ENCODE measurements around the gene MTARC2. TPM values are rescaled to one million over a fixed set of nuclear protein-coding genes. Genes with fewer than 3 reads are reported as not detected.
A peak's percentile ranks its signal among the peaks of the same experiment; 100 is the strongest.

Gene MTARC2
- total and polyA plus RNA-seq, 5 donors from 2014 or later: not detected

DNA sequence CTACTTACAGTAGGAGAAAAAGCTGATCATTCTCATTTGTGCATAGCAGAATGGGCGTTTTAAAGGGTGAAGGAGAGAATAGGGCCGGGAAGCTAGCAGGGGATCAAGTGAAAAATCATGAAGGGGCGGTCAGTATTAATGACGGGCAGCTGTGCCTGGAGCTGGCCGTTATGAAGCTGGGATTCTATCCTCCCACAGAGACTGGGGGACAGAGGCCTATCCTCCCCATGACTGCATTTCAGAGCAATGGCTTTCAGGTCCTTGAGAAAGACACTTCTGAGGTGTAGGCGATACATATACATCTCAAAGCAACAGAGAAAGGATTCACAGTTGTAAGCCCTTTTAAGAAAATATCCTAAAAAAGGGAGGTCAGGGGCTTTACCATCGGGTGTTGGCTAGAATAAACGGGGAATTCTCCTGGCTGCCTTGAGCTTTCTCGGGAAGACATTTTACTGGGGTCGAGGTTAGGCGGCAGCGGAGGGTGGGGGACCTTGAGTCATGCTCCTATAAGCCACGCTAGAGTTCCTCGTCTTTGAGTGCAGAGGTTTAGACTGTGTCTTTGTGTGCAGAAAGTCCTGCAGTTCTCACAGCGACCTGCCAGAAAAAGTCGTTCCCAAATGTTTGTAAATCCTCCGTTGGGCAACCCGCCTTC is 559 bp upstream of the MTARC2 start:
- ATAC-seq (ENCODE audit: low read depth in 2 of 2) (no peak), DNase-seq (no peak)
- peak overlapping the region in 2 of 4 donors; percentile 66 to 67 for H3K4me3 Mint-ChIP-seq
- H3K9me3 ChIP-seq (ENCODE audit: control insufficient read depth in 2 of 2, low read length in 2 of 2): no peaks in the 10 kb centered on the region
- peaks cover 0 to 6% (median under 1%) of the 10 kb centered on the region in 4 donors for H3K4me1 Mint-ChIP-seq
- no peak overlapping the region for H3K27ac ChIP-seq (ENCODE audit: insufficient read depth, low read length, poor library complexity, severe bottlenecking)
- peaks cover 0 to 5% (median 0%) of the 10 kb centered on the region in 7 donors for H3K9me3 Mint-ChIP-seq
- no peak overlapping the region for H3K4me3 ChIP-seq (ENCODE audit: low read depth, low read length)
- H3K36me3 ChIP-seq (ENCODE audit: control insufficient read depth, insufficient read depth, low read length): no peaks in the 10 kb centered on the region
- H3K27me3 Mint-ChIP-seq: peaks cover 52% of the 10 kb centered on the region
- H3K4me1 ChIP-seq (ENCODE audit: control insufficient read depth, insufficient read depth, low read length, poor library complexity, severe bottlenecking): peaks cover 8% of the 10 kb centered on the region
- no peaks in the 10 kb centered on the region for H3K36me3 Mint-ChIP-seq
- peaks cover 22% of the 10 kb centered on the region for H3K27me3 ChIP-seq (ENCODE audit: control insufficient read depth, insufficient read depth, low read length)
- no peak overlapping the region for H3K27ac Mint-ChIP-seq

DNA sequence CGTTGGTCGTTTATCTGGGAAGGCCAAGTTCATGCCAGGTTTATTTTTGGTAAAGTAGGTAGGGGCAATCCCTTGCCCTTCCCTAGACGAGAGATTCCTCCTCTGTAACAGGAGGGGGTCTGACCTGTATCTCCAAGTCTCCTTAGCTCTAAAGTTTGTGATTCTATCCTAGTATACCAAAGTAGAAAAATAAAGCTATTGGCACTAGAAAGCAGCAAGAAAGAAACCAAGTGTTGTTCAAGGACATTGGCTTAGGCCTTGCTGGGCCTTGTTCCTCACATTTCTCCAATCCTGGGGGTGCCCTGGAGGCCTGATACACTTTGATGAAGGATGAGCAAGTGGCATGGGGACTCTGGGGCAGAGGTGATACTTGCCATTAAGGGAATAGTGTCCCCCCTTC is 814 bp downstream of the MTARC2 start:
- H3K4me3 ChIP-seq (ENCODE audit: low read depth, low read length): no peak overlapping the region
- ATAC-seq (ENCODE audit: low read depth in 2 of 2): no peak
- DNase-seq: no peak
- peaks cover 0 to 5% (median 0%) of the 10 kb centered on the region in 7 donors for H3K9me3 Mint-ChIP-seq
- peaks cover 8% of the 10 kb centered on the region for H3K4me1 ChIP-seq (ENCODE audit: control insufficient read depth, insufficient read depth, low read length, poor library complexity, severe bottlenecking)
- H3K27me3 ChIP-seq (ENCODE audit: control insufficient read depth, insufficient read depth, low read length): peaks cover 22% of the 10 kb centered on the region
- peak overlapping the region in 2 of 4 donors; percentile 42 to 66 for H3K4me3 Mint-ChIP-seq
- no peaks in the 10 kb centered on the region for H3K36me3 Mint-ChIP-seq
- H3K27me3 Mint-ChIP-seq: peaks cover 50% of the 10 kb centered on the region
- H3K36me3 ChIP-seq (ENCODE audit: control insufficient read depth, insufficient read depth, low read length): no peaks in the 10 kb centered on the region
- H3K27ac ChIP-seq (ENCODE audit: insufficient read depth, low read length, poor library complexity, severe bottlenecking): no peak overlapping the region
- no peaks in the 10 kb centered on the region for H3K9me3 ChIP-seq (ENCODE audit: control insufficient read depth in 2 of 2, low read length in 2 of 2)
- H3K4me1 Mint-ChIP-seq: peaks cover 0 to 6% (median under 1%) of the 10 kb centered on the region in 4 donors
- H3K27ac Mint-ChIP-seq: no peak overlapping the region

DNA sequence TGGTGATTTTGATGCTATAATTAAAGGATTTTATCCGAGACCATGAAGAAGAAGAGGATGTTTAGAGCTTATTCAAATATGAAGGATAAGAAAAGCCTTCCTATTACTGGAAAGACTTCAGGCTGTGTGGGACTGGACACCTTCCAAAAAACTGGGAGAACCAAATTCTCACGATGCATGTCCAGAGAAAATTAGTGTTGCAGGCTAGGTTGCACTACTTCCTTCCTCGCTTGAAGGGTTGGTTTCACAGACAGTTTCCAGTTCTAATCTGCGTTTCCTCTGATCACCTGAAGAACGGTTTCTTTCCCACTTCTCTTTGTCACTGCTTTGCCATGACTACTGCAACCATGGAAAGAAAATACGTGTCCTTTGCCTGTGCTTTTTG is 2.0 kb downstream of the MTARC2 start:
- no peaks in the 10 kb centered on the region for H3K36me3 Mint-ChIP-seq
- peaks cover 39% of the 10 kb centered on the region for H3K27me3 Mint-ChIP-seq
- no peak overlapping the region for H3K4me3 ChIP-seq (ENCODE audit: low read depth, low read length)
- peaks cover 8% of the 10 kb centered on the region for H3K4me1 ChIP-seq (ENCODE audit: control insufficient read depth, insufficient read depth, low read length, poor library complexity, severe bottlenecking)
- H3K9me3 Mint-ChIP-seq: peaks cover 0 to 5% (median 0%) of the 10 kb centered on the region in 7 donors
- no peak overlapping the region for H3K27ac ChIP-seq (ENCODE audit: insufficient read depth, low read length, poor library complexity, severe bottlenecking)
- H3K4me1 Mint-ChIP-seq: peaks cover 0 to 6% (median under 1%) of the 10 kb centered on the region in 4 donors
- no peak overlapping the region for H3K27ac Mint-ChIP-seq
- H3K4me3 Mint-ChIP-seq: no peak overlapping the region
- DNase-seq (no peak), ATAC-seq (ENCODE audit: low read depth in 2 of 2) (no peak)
- no peaks in the 10 kb centered on the region for H3K9me3 ChIP-seq (ENCODE audit: control insufficient read depth in 2 of 2, low read length in 2 of 2)
- peaks cover 22% of the 10 kb centered on the region for H3K27me3 ChIP-seq (ENCODE audit: control insufficient read depth, insufficient read depth, low read length)
- H3K36me3 ChIP-seq (ENCODE audit: control insufficient read depth, insufficient read depth, low read length): no peaks in the 10 kb centered on the region

DNA sequence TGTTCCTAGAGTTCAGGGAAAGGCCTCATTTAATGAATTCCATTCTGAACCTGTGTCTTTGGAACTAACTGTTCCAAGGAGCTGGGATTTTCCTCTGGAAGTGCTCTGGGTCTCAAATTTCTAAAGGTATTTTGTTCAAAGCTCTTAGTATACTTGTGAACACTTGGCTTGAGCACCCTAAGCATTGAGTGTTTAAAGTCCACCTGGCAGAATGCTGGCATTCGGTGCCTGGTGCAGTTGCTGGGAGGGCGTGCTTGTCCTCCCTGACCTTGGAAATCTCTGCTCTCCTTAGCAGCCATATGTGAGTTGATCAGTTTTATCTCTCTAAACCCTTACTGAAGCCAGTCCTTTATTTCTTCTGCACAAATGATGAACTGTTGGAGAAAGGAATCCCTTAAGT is 3.0 kb downstream of the MTARC2 start:
- H3K36me3 ChIP-seq (ENCODE audit: control insufficient read depth, insufficient read depth, low read length): no peaks in the 10 kb centered on the region
- no peaks in the 10 kb centered on the region for H3K9me3 ChIP-seq (ENCODE audit: control insufficient read depth in 2 of 2, low read length in 2 of 2)
- H3K4me3 ChIP-seq (ENCODE audit: low read depth, low read length): no peak overlapping the region
- DNase-seq (no peak), ATAC-seq (ENCODE audit: low read depth in 2 of 2) (no peak)
- no peak overlapping the region for H3K27ac Mint-ChIP-seq
- no peak overlapping the region for H3K4me3 Mint-ChIP-seq
- H3K4me1 ChIP-seq (ENCODE audit: control insufficient read depth, insufficient read depth, low read length, poor library complexity, severe bottlenecking): peaks cover 8% of the 10 kb centered on the region
- H3K27me3 ChIP-seq (ENCODE audit: control insufficient read depth, insufficient read depth, low read length): peaks cover 22% of the 10 kb centered on the region
- no peaks in the 10 kb centered on the region for H3K36me3 Mint-ChIP-seq
- H3K9me3 Mint-ChIP-seq: peaks cover 0 to 2% (median 0%) of the 10 kb centered on the region in 7 donors
- H3K4me1 Mint-ChIP-seq: peaks cover 0 to 6% (median 0%) of the 10 kb centered on the region in 4 donors
- H3K27me3 Mint-ChIP-seq: peaks cover 38% of the 10 kb centered on the region
- no peak overlapping the region for H3K27ac ChIP-seq (ENCODE audit: insufficient read depth, low read length, poor library complexity, severe bottlenecking)

DNA sequence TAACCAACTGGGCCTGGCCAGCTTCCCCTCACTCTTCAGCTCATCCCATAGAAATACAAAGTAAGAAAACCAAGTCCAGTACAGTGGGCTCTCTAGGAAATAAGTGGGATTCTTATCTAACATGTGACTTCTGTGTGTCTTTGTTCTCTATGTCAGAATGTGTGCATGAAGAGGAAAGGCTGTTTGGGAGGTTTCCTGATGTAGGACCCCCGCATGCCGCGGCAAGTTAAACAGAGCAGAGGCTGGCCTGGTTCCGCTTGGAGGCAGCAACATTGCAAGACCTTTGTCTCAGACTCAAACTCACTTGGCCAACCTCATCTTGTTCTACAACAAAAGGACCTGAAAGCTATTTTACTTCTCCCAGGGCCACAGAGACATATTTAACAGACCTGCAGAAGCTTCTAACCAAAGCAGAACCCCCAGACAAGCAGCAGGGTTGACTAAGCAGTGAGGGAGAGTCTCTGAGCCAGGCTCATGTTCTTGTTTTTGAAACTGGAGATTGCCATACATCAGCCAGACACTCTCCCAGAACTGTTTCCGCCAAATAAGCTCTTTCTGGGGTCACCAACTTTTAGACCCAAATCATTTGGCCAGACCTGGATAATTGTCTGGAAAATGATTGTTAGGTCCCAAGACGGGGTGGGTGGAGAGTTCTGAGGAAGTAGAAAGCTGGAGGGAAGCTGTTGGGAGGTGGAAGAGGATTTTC is 6.2 kb downstream of the MTARC2 start:
- Histone ChIP-seq H3K9me3 (ENCODE audit: control insufficient read depth in 2 of 2, low read length in 2 of 2) (no peaks in the 10 kb centered on the region), H3K27ac (ENCODE audit: insufficient read depth, low read length, poor library complexity, severe bottlenecking) (no peak overlapping the region), H3K27me3 (ENCODE audit: control insufficient read depth, insufficient read depth, low read length) (peaks cover 12% of the 10 kb centered on the region), H3K4me3 (ENCODE audit: low read depth, low read length) (no peak overlapping the region), H3K4me1 (ENCODE audit: control insufficient read depth, insufficient read depth, low read length, poor library complexity, severe bottlenecking) (no peaks in the 10 kb centered on the region), H3K36me3 (ENCODE audit: control insufficient read depth, insufficient read depth, low read length) (no peaks in the 10 kb centered on the region)
- Mint-ChIP-seq H3K27ac (no peak overlapping the region), H3K4me1 (no peaks in the 10 kb centered on the region), H3K27me3 (peaks cover 15% of the 10 kb centered on the region), H3K9me3 (no peaks in the 10 kb centered on the region), H3K36me3 (no peaks in the 10 kb centered on the region), H3K4me3 (no peak overlapping the region)
- ATAC-seq (ENCODE audit: low read depth in 2 of 2) (no peak), DNase-seq (no peak)

DNA sequence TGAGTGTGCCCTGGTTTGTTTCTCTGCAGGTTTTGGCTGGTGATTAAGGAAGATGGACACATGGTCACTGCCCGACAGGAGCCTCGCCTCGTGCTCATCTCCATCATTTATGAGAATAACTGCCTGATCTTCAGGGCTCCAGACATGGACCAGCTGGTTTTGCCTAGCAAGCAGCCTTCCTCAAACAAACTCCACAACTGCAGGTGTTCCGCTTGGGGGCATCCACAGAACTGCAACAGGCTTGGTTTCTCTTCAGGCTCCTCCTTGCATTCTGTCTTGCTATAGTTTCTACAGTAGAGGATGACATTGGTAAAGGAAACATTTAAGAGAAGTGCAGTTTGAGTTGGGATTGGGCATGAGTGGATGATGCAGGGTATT is 6.8 kb downstream of the MTARC2 start:
- H3K27me3 ChIP-seq (ENCODE audit: control insufficient read depth, insufficient read depth, low read length): peaks cover 8% of the 10 kb centered on the region
- ATAC-seq (ENCODE audit: low read depth in 2 of 2): no peak
- no peaks in the 10 kb centered on the region for H3K4me1 ChIP-seq (ENCODE audit: control insufficient read depth, insufficient read depth, low read length, poor library complexity, severe bottlenecking)
- peaks cover 13% of the 10 kb centered on the region for H3K27me3 Mint-ChIP-seq
- DNase-seq: no peak
- H3K4me3 Mint-ChIP-seq: no peak overlapping the region
- no peaks in the 10 kb centered on the region for H3K9me3 ChIP-seq (ENCODE audit: control insufficient read depth in 2 of 2, low read length in 2 of 2)
- no peaks in the 10 kb centered on the region for H3K4me1 Mint-ChIP-seq
- H3K4me3 ChIP-seq (ENCODE audit: low read depth, low read length): no peak overlapping the region
- no peak overlapping the region for H3K27ac ChIP-seq (ENCODE audit: insufficient read depth, low read length, poor library complexity, severe bottlenecking)
- H3K36me3 ChIP-seq (ENCODE audit: control insufficient read depth, insufficient read depth, low read length): no peaks in the 10 kb centered on the region
- no peaks in the 10 kb centered on the region for H3K36me3 Mint-ChIP-seq
- H3K9me3 Mint-ChIP-seq: no peaks in the 10 kb centered on the region
- no peak overlapping the region for H3K27ac Mint-ChIP-seq

DNA sequence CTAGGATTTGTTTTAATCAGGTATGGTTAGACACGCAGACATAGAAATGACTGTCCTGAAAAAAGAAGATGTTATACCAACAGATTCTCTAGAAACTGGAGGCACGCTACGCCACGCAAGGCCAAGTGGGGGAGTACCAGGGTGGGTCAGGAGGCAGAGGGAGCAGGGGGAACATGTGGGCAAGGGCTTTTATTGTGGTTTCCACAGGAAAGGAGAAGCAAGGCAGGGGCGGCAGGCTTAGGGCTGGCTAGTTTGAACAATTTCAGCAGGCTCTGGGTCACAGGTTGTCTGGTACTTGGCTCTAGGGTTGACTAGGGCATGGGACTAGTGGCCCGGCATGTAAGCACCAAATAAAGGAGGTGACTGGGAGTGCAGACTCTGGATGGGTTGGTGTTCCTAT is 7.2 kb downstream of the MTARC2 start:
- H3K9me3 Mint-ChIP-seq: no peaks in the 10 kb centered on the region
- H3K27ac Mint-ChIP-seq: no peak overlapping the region
- H3K36me3 Mint-ChIP-seq: no peaks in the 10 kb centered on the region

DNA sequence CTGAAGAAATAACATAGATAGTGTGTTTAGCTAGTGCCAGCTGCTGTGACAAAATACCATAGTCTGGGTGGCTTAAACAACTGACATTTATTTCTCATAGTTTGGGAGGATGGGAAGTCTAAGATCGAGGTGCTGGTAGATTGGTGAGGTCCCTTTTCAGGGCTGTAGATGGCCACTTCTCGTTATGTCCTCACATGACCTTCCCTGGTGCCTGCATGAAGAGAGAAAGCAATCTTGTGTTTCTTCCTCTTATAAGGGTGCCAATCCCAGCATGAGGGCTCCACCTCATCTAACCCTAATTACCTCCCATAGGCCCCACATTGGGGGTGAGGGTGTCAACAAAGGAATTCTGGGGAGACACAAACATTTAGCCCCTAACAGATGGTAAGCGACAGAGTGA is 9.3 kb downstream of the MTARC2 start:
- Histone ChIP-seq H3K9me3 (ENCODE audit: control insufficient read depth in 2 of 2, low read length in 2 of 2) (no peaks in the 10 kb centered on the region), H3K27ac (ENCODE audit: insufficient read depth, low read length, poor library complexity, severe bottlenecking) (no peak overlapping the region), H3K36me3 (ENCODE audit: control insufficient read depth, insufficient read depth, low read length) (no peaks in the 10 kb centered on the region), H3K27me3 (ENCODE audit: control insufficient read depth, insufficient read depth, low read length) (no peaks in the 10 kb centered on the region), H3K4me1 (ENCODE audit: control insufficient read depth, insufficient read depth, low read length, poor library complexity, severe bottlenecking) (no peaks in the 10 kb centered on the region), H3K4me3 (ENCODE audit: low read depth, low read length) (no peak overlapping the region)
- Mint-ChIP-seq H3K27ac (no peak overlapping the region), H3K9me3 (no peaks in the 10 kb centered on the region), H3K4me3 (no peak overlapping the region), H3K36me3 (no peaks in the 10 kb centered on the region), H3K27me3 (no peaks in the 10 kb centered on the region), H3K4me1 (no peaks in the 10 kb centered on the region)
- DNase-seq (no peak), ATAC-seq (ENCODE audit: low read depth in 2 of 2) (no peak)

More for the DNA sequence above, 7.2 kb downstream of the MTARC2 start:
- Mint-ChIP-seq H3K27me3 (peaks cover 11% of the 10 kb centered on the region), H3K4me1 (no peaks in the 10 kb centered on the region), H3K4me3 (no peak overlapping the region)
- Histone ChIP-seq H3K4me1 (ENCODE audit: control insufficient read depth, insufficient read depth, low read length, poor library complexity, severe bottlenecking) (no peaks in the 10 kb centered on the region), H3K9me3 (ENCODE audit: control insufficient read depth in 2 of 2, low read length in 2 of 2) (no peaks in the 10 kb centered on the region), H3K4me3 (ENCODE audit: low read depth, low read length) (no peak overlapping the region), H3K27me3 (ENCODE audit: control insufficient read depth, insufficient read depth, low read length) (peaks cover 4% of the 10 kb centered on the region), H3K36me3 (ENCODE audit: control insufficient read depth, insufficient read depth, low read length) (no peaks in the 10 kb centered on the region), H3K27ac (ENCODE audit: insufficient read depth, low read length, poor library complexity, severe bottlenecking) (no peak overlapping the region)
- ATAC-seq (ENCODE audit: low read depth in 2 of 2) (no peak), DNase-seq (no peak)

All from CD4-positive, CD25-positive, alpha-beta regulatory T cell (primary cell).